GM21576 (cell line): ENCODE results near the gene ZNF296.
A peak's percentile ranks its signal among the peaks of the same experiment; 100 is the strongest.
"Not testable (repeated sequence)": the region's sequence is repeated elsewhere in the genome, so short reads cannot be mapped to it uniquely, and the experiment has no call there.

Experiments used
- ATAC-seq: cut with Tn5 transposase; IDR thresholded peaks from one replicate; pipeline ENCODE4 v1.9.1; 2021; ENCODE audit warnings: mild to moderate bottlenecking, moderate library complexity; ENCODE audit not compliant: unreplicated experiment

Gene ZNF296

DNA sequence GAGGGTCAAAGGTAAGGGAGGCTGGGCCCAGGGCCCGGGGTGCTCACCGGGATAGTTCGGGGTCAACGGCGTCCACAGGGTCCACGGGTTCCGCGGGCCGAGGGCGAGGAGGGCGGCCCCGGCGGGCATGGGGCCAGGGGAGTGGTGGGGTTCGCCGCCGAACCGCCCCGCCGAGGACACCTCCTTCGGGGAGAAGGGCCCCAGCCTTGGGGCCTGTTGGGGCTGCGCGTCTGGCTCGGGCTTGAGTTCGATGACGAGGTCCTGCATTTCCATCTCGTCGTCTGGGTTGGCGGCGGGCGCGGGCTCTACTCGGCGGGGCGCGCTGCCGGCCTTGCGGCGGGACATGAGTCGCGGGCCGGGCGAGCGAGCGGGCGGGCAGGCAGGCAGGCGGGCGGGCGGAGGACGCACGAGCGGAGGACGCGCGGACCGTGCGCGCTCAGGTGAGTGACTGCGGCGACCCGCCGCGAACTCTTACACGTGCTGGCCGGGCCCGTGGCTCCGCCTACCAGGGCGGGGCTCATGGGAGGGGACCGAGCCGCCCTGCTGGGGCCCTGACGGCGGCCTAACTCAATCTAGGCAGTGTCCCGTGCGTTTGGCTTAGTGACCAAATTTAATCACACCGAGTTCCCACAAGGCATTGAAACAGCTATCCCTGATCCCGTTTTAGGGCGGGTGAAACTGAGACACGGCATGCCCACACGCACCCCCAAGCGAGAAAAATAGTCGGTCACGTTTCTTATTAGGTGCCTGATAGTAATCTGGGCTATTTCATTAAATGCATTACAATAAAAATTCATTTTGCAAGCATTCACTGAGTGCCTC, at the start of gene ZNF296:
TSS of gene ZNF296 (minus strand) at position 450 of the 822 bp plus-strand sequence. CDS start at position 345, 105 bp downstream.
- ATAC-seq: peak; percentile 41

DNA sequence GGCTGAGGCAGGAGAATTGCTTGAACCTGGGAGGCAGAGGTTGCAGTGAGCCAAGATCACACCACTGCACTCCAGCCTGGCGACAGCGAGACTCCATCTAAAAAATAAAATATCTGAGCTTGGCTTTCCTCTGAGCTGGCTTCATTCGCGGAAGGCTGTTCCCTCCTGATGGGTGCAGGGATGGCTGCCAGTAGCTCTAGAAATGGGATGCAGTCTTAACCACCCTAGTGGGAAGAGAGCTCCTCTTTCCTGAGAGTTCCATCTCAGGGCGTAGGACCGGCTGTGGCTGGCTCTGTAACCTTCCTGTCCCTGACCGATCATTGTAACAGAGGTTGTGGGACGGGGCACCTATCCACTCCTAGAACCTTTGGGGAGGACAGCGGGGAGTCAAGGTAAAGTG, 49.1 kb upstream of the ZNF296 start:
- no peak for ATAC-seq

DNA sequence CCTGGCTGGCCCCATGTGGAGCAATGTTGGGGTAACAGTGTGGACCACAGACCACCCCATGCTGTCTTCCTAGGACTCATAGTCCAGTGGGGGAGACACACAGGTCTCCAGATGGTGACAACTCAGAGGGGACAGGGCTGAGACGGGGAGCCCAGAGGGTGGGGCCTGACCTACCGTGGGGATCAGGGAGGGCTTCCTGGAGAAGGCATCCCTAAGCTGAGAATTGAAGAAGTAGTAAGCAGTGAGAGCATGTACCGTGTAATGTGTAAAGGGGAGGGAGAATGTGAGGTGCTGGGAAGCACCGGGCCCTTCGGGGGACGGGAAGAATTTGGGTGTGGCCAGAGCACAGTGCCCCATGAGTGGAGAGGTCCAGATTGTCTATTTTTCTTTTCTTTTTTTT, 47.7 kb upstream of the ZNF296 start:
- no peak for ATAC-seq

DNA sequence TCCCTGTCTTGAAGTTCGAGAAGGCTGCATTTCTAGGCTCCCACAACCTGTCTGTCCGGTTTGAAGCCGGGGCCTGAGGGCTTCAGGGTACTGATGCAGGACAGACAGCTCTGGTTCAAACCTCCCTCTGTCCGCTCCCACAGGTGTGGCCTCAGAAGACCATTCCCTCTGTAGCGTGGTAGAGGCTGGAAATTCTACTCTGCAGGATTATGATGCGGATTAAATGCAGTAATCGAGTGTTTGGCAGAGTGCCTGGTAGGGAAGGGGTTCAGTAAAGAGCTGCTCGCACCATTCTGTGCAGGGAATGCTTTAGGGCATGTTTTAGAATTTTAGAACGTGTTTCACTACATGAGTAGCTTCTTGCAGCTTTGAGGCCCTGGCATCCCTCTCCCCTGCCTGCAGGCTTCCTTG, 47.2 kb upstream of the ZNF296 start:
- no peak for ATAC-seq

DNA sequence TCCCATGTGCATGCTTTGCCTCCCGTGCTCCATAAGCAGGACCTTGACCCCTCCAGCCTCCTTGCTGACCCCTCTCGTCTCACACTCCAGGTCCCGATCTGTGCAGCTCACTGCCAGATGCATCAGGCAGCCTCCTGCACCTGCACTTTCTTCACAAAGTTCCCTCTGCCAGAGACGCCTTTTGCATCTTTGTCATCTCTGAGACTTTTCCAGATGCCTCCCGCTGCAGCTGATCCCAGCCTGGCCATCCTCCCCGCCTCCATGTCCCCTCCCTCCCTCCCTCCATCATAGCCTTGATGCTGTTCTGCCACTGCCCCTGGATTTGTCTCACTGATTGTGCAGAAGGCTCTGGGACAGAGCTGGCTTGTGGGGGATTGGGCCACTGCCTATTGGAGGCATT, 46.6 kb upstream of the ZNF296 start:
- ATAC-seq: no peak

DNA sequence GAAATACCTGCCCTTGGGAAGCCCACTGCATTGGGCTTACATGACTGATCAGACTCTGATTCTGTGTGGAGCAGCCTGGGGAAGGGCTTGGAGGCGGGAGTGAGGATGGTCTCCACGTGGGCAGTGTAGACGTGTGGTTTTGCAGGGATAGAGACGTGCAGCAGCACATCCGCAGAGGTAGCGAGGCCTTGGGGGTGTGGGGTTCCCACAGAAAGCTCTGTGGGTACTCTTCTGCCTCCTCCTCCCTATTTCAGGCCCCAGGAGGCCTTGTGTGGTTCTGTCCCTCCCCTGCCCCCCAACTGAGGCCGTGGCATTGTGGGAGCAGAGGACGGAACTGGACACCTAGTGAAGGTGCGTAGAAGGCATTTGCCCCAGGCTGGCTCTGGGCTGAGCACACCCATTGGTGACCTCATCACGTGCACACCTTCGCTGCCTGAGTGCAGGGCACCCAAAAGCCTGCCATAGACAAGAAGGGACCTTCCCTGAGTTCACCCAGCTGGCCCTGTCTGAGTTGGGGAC, 45.6 kb upstream of the ZNF296 start:
- no peak for ATAC-seq

DNA sequence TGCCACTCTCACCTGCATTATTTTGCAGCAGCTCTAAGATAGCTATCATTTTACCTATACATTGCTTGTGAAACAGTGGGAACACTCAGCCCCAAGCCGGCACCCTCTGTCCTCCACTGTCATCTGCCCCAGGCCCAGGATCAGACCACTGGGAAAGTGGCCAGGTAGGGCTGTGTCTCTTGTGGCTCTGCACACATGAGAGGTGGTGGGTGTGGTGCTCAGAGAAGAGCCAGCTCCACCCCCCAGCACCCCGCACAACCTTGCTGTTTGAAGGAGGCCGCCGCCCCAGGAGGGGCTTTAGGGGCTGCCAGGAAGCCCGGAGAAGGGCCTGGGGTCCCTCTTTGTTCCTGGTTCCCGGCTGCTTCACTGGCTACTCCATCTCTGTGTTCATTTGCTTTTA, 43.3 kb upstream of the ZNF296 start:
- no peak for ATAC-seq

DNA sequence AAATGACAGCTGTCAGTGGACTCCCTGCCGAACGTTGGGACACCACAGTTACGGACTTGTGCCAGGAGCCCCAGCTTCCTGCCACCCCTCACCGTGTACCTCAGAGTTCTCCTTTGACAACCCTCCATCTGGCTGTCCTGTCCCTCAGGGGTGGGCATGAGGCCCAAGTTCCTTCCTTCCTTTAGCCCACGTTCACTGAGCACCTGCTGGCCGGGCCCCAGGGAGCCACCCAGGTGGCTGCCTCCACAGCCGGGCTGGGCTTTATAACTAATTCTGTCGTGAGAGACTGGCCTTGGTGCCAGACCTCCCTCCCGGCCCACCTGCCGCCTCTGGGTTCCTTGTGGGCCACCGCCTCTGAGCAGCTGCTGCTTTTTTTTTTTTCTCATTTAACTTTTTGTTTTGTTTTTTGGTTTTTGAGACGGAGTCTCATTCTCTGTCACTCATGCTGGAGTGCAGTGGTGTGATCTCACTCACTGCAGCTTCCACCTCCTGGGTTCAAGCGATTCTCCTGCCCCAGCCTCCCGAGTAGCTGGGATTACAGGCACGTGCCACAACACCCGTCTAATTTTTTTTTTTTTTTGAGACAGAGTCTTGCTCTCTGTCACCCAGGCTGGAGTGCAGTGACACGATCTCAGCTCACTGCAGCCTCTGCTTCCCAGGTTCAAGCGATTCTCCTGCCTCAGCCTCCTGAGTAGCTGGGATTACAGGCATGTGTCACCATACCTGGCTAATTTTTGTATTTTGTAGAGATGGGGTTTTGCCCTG, 42.5 kb upstream of the ZNF296 start:
- ATAC-seq: not testable (repeated sequence)

DNA sequence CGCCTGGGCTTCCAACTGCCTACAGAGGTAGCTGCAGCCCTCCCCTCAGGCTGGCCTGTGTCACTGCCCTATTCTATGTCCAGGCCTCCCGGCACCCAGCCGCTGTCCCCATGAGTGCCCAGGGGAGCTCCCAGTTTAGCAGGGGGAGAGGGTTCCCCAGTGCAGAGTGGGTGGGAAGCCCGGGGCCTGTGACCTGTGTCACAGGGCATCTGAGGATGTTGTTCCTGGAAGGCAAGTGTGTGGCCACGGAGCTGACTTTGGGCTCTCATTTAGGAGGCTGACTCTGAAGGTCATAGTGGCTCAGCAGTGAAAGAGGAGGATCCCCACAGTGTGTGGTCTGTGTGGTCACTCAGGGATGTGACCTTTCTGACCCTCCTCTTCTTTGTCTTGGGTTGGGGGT, 41.8 kb upstream of the ZNF296 start:
- no peak for ATAC-seq

DNA sequence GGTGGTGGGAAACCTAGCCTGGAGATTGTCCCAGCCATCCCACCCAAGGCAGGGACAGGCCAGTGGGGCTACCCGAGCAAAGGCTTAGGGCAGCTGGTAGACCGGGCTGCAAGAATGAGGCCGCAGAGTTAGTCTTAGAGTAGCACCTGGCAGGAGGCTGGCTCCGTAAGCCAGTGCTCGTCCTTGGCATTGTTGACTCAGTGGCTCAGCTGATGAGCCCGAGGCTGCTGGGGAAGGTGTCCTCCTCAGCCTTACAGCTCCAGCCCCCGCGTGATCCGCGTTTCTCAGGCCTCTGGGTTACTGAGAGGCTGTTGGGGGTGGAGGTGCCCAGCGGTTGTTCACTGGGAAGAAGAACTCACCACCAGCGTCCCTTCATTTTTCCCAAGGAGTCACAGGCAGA, 41.4 kb upstream of the ZNF296 start:
- no peak for ATAC-seq

DNA sequence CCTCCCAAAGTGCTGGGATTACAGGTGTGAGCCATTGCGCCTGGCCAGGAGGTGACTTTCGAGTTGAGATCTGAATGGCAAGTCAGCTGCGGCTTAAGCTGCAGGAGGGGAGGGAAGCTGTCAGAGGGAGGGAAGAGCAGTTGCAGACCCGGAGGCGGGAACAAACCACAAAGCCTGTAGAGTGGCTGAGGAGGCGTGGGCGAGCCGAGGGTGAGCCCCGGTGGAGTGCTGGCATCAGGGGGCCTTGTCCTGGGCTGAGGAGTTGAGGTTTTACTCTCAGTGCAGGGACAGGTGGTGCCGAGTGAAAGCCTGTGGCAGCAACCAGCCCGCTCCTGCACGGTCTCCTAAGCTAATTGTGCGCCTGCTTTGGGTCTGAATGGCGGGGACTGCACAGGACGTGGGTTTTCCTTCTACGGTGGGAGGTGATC, 40.9 kb upstream of the ZNF296 start:
- no peak for ATAC-seq

DNA sequence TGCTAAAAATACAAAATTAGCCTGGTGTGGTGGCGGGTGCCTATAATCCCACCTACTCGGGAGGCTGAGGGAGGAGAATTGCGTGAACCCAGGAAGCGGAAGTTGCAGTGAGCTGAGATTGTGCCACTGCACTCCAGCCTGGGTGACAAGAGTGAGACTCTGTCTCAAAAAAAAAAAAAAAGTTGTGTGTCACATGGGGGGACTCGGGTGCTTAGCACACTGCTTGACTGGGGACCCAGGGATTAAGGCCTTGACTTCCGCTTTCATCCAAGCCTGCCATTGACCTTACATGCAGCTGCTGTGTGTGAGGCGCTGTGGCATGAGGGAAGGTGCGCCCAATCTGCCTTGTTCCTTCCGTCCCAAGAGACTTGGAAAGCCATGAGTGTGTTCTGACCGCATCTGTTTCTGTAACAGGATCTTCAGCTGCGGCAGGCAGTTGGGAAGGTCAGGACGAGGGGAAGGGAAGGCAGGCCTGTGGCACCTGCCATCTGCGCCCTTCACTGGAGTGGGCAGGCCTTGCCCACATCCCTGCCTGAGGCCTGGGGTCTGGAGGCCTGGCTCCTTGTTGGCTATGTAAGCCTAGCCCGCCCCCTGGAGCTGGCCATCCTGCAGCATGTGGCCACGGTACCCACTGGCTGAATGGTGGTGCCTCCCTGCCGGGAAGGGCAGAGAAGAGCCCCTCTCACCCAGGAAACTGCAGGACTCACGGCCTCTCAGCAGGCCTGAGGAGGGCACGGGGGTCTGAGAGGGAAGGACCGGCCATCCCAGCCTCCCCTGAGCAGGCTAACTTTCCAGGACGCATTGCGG, 39.7 kb upstream of the ZNF296 start:
- ATAC-seq: no peak

DNA sequence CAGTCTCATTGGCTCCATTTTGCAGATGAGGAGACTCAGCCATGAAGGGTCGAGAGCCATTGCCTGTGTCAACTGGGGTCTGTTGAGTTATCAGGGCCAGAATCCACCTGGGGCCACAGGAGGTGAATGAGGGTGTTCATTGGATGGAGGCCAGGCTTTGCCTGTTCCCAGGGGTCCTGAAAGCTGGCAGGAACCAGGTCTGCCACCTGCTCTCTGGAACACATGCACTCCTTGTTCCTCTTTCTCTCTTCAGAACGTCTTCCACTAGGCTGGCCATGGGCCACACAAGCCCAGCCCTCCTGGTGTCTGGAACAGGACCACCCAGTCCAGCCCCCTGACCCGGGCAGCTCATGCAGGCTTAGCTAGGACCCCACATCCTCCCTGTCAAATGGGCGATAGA, 37.8 kb upstream of the ZNF296 start:
- ATAC-seq: no peak

DNA sequence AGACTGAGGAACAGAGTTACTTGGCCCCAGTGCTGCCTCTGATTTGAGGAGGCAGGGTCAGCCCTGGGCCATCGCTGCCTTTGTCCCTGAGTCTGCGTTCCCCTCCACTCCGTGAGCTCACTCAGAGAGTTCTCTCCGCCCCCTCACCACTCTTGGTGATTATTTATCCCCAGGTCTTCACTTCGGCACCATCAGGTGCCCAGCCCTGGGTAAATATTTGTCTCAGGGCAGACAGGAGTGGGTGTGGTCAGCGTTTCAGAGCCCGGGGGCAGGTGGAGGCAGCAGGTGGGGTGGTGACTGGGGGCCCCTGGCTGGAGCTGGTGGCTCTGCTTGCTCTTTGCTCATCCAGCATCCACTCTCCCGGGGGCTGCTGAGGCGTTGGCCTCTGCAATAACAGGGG, 37.4 kb upstream of the ZNF296 start:
- ATAC-seq: no peak

DNA sequence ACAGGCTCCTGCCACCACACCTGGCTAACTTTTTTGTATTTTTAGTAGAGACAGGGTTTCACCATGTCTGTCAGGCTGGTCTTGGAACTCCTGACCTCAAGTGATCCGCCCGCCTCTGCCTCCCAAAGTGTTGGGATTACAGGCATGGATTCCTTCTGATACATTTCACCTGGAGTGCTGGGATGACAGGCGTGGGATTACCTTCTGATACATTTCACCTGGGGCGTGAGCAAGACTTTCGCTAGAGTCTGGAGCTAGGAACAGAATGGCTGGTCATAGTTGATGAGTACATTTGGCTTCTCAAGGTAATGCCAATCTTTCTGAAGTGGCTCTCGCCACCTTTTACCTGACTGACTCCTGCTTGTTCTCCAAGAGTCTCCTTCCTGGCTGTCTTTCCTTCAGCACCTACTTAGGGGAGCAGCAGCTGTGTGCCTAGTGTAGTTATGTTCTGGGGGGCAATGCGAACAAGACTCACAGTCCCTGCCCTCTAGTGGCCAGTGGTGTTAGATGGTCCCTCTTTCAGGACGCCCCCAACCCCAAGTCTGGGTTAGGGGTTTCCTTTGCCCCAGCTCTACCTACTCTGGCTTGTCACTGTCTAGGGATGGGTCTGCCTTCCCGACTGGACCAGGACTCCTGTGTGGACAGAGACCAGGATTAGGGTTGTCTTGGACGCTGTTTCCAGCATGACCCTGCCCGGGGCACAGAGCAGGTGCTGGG, 36.0 kb upstream of the ZNF296 start:
- no peak for ATAC-seq

DNA sequence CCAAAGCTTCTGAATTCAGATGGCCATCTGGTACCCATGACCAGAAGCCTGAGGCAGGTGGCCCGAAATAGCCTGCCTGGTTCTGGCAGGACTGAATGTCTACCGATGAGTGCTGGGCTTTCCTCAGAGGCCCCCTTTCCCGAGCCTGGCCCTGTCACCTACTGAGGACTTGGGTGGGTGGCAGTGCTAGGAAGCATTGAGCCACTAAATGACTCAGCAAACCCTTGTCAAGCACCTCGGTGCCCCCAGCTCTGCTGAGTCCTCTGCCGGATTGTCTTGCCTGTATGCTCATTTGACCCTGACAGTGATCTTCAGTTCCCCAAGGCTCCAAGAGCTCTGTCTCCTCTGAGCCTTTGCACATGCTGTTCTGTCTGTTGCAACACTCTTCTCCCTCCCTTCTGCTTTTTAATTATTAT, 34.6 kb upstream of the ZNF296 start:
- no peak for ATAC-seq

DNA sequence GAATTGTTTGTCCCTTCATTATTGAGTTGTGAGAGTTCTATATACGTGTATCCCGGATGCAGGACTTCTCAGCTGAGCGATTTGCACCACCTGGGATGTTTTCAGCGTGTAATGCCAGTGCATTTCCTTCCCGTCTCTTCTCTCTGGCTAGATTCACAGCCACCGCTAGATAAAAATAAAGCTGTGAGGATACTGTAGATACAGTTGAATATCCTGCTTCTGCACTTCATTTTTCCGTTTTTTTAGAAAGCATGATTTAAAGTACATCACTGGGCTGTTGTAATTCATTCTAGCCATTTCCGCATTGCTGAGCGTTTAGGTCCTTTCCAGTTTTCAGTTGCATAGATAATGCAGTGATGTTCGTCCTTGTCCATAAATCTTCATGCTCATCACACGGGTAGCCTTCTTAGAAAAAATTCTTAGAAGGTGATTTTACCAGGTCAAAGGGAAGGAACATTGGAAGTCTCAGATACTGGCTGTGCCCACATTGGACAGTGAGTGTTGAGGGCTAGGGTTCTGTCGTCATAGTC, 31.4 kb upstream of the ZNF296 start:
- ATAC-seq: no peak

DNA sequence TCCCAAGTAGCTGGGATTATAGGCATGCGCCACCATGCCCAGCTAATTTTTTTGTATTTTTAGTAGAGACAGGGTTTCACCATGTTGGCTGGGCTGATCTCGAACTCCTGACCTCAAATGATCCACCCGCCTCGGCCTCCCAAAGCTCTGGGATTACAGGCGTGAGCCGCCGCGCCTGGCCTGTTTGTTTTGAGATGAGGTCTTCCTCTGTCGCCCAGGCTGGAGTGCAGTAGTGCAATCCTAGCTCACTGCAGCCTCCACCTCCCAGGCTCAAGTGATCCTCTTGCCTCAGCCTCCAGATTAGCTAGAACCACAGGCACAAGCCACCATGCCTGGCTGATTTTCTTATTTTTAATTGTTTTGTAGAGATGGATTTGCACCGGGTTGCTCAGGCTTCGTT, 30.1 kb upstream of the ZNF296 start:
- not testable (repeated sequence) for ATAC-seq

DNA sequence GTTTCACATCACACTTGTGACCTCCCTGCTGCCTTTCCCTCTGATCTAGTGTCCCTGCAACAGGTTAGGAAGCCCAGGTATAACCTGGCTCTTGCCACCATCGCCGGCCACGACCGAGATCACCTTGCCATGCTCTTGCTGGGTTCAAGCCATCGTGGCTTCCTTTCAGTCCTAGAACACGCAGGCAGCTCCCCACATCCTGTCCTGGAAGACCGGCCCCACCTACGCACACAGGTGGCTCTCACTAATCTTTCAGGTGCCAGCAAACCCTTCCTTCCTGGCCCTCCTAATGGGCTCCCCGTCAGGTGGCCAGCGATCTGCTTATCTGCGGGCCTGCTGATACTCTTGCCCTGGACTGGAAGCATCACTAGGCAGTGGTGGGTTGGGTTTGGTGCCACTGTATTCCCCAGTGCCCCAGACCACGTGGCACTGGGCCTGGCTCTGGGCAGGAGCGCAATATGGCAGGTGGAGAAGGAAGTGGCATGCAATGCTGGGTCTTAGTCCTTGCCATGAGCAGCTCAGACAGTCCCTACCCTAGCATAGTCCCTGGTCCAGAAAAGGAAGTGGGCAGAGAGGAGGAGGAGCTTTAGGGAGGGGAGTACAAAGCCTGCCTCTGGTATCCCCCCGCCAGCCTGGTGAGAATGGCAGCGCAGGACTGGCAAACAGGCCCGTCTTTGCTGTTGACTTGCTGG, 28.5 kb upstream of the ZNF296 start:
- ATAC-seq: no peak
